ENCODE data around the gene HELZ.

HELZ gene

DNA sequence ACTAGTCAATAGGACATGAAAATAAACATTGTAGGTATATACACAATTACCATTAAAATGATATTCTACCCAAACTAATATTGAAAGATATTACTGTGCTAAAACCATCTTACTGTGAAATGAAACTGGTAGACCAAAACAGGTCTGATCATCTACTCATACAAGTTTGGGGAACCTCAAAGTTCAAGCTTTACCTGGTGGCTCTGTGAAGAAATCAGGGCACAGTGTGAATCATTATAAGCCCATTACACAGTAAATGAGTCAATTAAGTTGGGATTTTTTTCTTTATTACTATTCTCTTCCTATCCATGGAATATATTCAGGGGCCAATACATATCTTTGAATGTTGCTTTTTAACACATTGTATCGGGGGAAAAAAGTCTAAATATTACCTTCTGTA, 57.1 kb downstream of the HELZ start:
- no peak overlapping the region for H2BK5ac ChIP-seq (ENCODE audit: low read depth, low read length, poor library complexity, severe bottlenecking)
- H3K36me3 ChIP-seq (ENCODE audit: control insufficient read depth in 1 of 2, insufficient read depth in 2 of 2, low read depth in 1 of 2, low read length in 2 of 2), result peaks cover 0 to 42% of the 10 kb centered on the region in 2 experiments
- H2BK120ac ChIP-seq (ENCODE audit: low read depth, low read length), result no peak overlapping the region
- no peak overlapping the region for H4K8ac ChIP-seq (ENCODE audit: low read length)
- 100% methylated on average over 1 of the region's 1 CpG for WGBS
- H3K4me1 ChIP-seq (ENCODE audit: control insufficient read depth, insufficient read depth, low read depth, low read length), result peaks cover 5% of the 10 kb centered on the region
- H3K18ac ChIP-seq (ENCODE audit: low read depth in 1 of 2, low read length in 2 of 2), result no peak overlapping the region
- H3K4me3 ChIP-seq (ENCODE audit: insufficient read depth in 1 of 2, low read depth in 1 of 2, low read length in 2 of 2), result no peak overlapping the region
- H2BK12ac ChIP-seq (ENCODE audit: low read length in 2 of 2), result no peak overlapping the region
- no peak overlapping the region for H2AFZ ChIP-seq (ENCODE audit: low read depth, low read length)
- no peak for DNase-seq
- no peak overlapping the region for H4K91ac ChIP-seq (ENCODE audit: low read length)
- peaks cover 11% of the 10 kb centered on the region for H3K79me1 ChIP-seq (replicated peaks; ENCODE audit: low read length, poor library complexity, severe bottlenecking)
- no peak overlapping the region for H3K27ac ChIP-seq (ENCODE audit: low read length, poor library complexity, severe bottlenecking)
- H2BK15ac ChIP-seq (ENCODE audit: low read depth, poor library complexity, severe bottlenecking), result no peak overlapping the region
- no peaks in the 10 kb centered on the region for H3K9me3 ChIP-seq (ENCODE audit: control insufficient read depth, low read length)
- no peak overlapping the region for H3K14ac ChIP-seq (ENCODE audit: low read length in 2 of 2)
- no peak overlapping the region for H3K9ac ChIP-seq (ENCODE audit: low read length)
- H3K4me2 ChIP-seq (ENCODE audit: low read length, poor library complexity, severe bottlenecking), result no peak overlapping the region
- H2AK5ac ChIP-seq (ENCODE audit: low read length, severe bottlenecking), result no peak overlapping the region
- no peaks in the 10 kb centered on the region for H3K27me3 ChIP-seq (ENCODE audit: control insufficient read depth in 1 of 2, insufficient read depth in 1 of 2, low read length in 2 of 2)
- H3K23ac ChIP-seq (ENCODE audit: low read length in 2 of 2), result no peak overlapping the region
- no peak overlapping the region for H3K4ac ChIP-seq (ENCODE audit: low read depth in 1 of 2, low read length in 2 of 2)

DNA sequence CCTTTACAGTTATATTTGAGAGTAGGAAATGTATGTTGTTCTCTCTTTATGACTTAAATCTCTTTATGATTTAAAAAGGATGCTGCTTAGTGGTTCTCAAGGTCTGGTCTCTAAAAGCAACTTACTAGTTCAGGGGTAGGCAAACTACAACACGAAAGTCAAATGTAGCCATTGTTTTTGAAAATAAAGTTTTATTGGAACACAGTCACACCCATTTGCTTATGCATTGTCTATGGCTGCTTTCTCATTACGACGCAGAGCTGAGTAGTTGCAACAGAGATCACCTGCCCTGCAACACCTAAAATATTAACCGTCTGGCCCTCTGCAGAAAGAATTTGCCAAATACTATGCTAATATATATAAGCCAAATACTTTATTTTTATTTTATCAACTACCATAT, 58.2 kb downstream of the HELZ start:
- 100% methylated on average over 3 of the region's 4 CpGs for WGBS
- Histone ChIP-seq H3K9ac (ENCODE audit: low read length) (no peak overlapping the region), H3K9me3 (ENCODE audit: control insufficient read depth, low read length) (no peaks in the 10 kb centered on the region), H2AK5ac (ENCODE audit: low read length, severe bottlenecking) (no peak overlapping the region), H3K4me2 (ENCODE audit: low read length, poor library complexity, severe bottlenecking) (no peak overlapping the region), H2AFZ (ENCODE audit: low read depth, low read length) (no peak overlapping the region), H3K4ac (ENCODE audit: low read depth in 1 of 2, low read length in 2 of 2) (no peak overlapping the region), H3K79me1 (replicated peaks; ENCODE audit: low read length, poor library complexity, severe bottlenecking) (peaks cover 13% of the 10 kb centered on the region), H2BK120ac (ENCODE audit: low read depth, low read length) (no peak overlapping the region), H3K18ac (ENCODE audit: low read depth in 1 of 2, low read length in 2 of 2) (no peak overlapping the region), H3K27me3 (ENCODE audit: control insufficient read depth in 1 of 2, insufficient read depth in 1 of 2, low read length in 2 of 2) (no peaks in the 10 kb centered on the region), H2BK12ac (ENCODE audit: low read length in 2 of 2) (no peak overlapping the region), H3K4me3 (ENCODE audit: insufficient read depth in 1 of 2, low read depth in 1 of 2, low read length in 2 of 2) (no peak overlapping the region), H3K36me3 (ENCODE audit: control insufficient read depth in 1 of 2, insufficient read depth in 2 of 2, low read depth in 1 of 2, low read length in 2 of 2) (peaks cover 0 to 48% of the 10 kb centered on the region in 2 experiments), H3K14ac (ENCODE audit: low read length in 2 of 2) (no peak overlapping the region), H2BK5ac (ENCODE audit: low read depth, low read length, poor library complexity, severe bottlenecking) (no peak overlapping the region), H3K4me1 (ENCODE audit: control insufficient read depth, insufficient read depth, low read depth, low read length) (peaks cover 9% of the 10 kb centered on the region), H3K27ac (ENCODE audit: low read length, poor library complexity, severe bottlenecking) (no peak overlapping the region), H3K23ac (ENCODE audit: low read length in 2 of 2) (no peak overlapping the region), H4K8ac (ENCODE audit: low read length) (no peak overlapping the region), H4K91ac (ENCODE audit: low read length) (no peak overlapping the region), H2BK15ac (ENCODE audit: low read depth, poor library complexity, severe bottlenecking) (no peak overlapping the region)
- no peak for DNase-seq

DNA sequence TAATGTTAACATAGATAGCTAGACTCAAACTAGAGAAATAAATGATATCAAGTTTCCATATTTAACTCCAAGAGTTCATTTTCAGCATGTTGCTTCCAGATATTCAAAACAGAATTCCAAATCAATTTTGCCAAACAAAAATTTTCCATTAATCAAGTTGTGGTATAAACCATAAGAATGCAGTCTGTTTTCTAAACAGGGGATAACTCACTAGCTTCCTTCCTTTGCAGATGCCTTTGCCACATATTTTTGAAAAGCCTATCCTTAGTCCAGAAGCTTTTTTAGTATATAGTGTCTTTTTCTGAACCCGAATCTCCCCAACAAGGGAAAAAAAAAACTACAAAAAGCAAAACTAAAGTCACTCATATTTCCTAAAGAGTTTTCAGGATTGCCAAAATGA, 61.5 kb downstream of the HELZ start:
- H4K91ac ChIP-seq (ENCODE audit: low read length), result no peak overlapping the region
- H3K14ac ChIP-seq (ENCODE audit: low read length in 2 of 2), result no peak overlapping the region
- H3K9ac ChIP-seq (ENCODE audit: low read length), result no peak overlapping the region
- H4K8ac ChIP-seq (ENCODE audit: low read length), result no peak overlapping the region
- H2BK12ac ChIP-seq (ENCODE audit: low read length in 2 of 2), result no peak overlapping the region
- no peak overlapping the region for H3K4me3 ChIP-seq (ENCODE audit: insufficient read depth in 1 of 2, low read depth in 1 of 2, low read length in 2 of 2)
- no peak overlapping the region for H3K4me2 ChIP-seq (ENCODE audit: low read length, poor library complexity, severe bottlenecking)
- DNase-seq, result no peak
- H2AK5ac ChIP-seq (ENCODE audit: low read length, severe bottlenecking), result no peak overlapping the region
- no peak overlapping the region for H3K4ac ChIP-seq (ENCODE audit: low read depth in 1 of 2, low read length in 2 of 2)
- H3K4me1 ChIP-seq (ENCODE audit: control insufficient read depth, insufficient read depth, low read depth, low read length), result peaks cover 7% of the 10 kb centered on the region
- no peak overlapping the region for H2AFZ ChIP-seq (ENCODE audit: low read depth, low read length)
- no peak overlapping the region for H2BK15ac ChIP-seq (ENCODE audit: low read depth, poor library complexity, severe bottlenecking)
- H2BK120ac ChIP-seq (ENCODE audit: low read depth, low read length), result no peak overlapping the region
- peaks cover 0 to 40% of the 10 kb centered on the region in 2 experiments for H3K36me3 ChIP-seq (ENCODE audit: control insufficient read depth in 1 of 2, insufficient read depth in 2 of 2, low read depth in 1 of 2, low read length in 2 of 2)
- no peaks in the 10 kb centered on the region for H3K27me3 ChIP-seq (ENCODE audit: control insufficient read depth in 1 of 2, insufficient read depth in 1 of 2, low read length in 2 of 2)
- no CpG with 5 or more reads among the region's 1 CpG for WGBS
- H3K23ac ChIP-seq (ENCODE audit: low read length in 2 of 2), result no peak overlapping the region
- H3K27ac ChIP-seq (ENCODE audit: low read length, poor library complexity, severe bottlenecking), result no peak overlapping the region
- H3K9me3 ChIP-seq (ENCODE audit: control insufficient read depth, low read length), result no peaks in the 10 kb centered on the region
- H2BK5ac ChIP-seq (ENCODE audit: low read depth, low read length, poor library complexity, severe bottlenecking), result no peak overlapping the region
- H3K18ac ChIP-seq (ENCODE audit: low read depth in 1 of 2, low read length in 2 of 2), result no peak overlapping the region
- H3K79me1 ChIP-seq (replicated peaks; ENCODE audit: low read length, poor library complexity, severe bottlenecking), result peaks cover 10% of the 10 kb centered on the region

DNA sequence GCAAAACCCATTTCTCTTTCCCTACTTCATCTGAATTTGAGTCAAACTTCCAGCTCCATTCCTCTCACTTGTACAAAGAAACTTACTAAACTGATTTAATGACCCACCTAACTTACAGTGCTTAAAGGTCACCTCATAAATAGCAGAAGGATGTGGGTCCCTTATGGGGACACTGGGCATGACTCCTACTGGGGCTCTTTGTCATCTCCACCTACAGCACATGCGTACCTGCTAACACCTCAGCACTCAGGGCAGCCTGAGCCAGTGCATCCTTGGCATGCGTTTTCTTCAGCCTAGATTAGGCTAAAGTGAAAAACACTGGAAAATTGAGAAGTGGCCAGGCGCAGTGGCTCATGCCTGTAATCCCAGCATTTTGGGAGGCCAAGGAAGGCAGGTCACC, 63.2 kb downstream of the HELZ start:
- no peak overlapping the region for H4K8ac ChIP-seq (ENCODE audit: low read length)
- no peak overlapping the region for H2BK5ac ChIP-seq (ENCODE audit: low read depth, low read length, poor library complexity, severe bottlenecking)
- H3K4ac ChIP-seq (ENCODE audit: low read depth in 1 of 2, low read length in 2 of 2), result no peak overlapping the region
- peaks cover 8% of the 10 kb centered on the region for H3K79me1 ChIP-seq (replicated peaks; ENCODE audit: low read length, poor library complexity, severe bottlenecking)
- no peak overlapping the region for H2BK120ac ChIP-seq (ENCODE audit: low read depth, low read length)
- WGBS, result 96% methylated on average over 3 of the region's 3 CpGs
- no peaks in the 10 kb centered on the region for H3K27me3 ChIP-seq (ENCODE audit: control insufficient read depth in 1 of 2, insufficient read depth in 1 of 2, low read length in 2 of 2)
- no peak overlapping the region for H3K4me3 ChIP-seq (ENCODE audit: insufficient read depth in 1 of 2, low read depth in 1 of 2, low read length in 2 of 2)
- DNase-seq, result no peak
- H2AFZ ChIP-seq (ENCODE audit: low read depth, low read length), result no peak overlapping the region
- H3K4me1 ChIP-seq (ENCODE audit: control insufficient read depth, insufficient read depth, low read depth, low read length), result peaks cover 7% of the 10 kb centered on the region
- H2BK15ac ChIP-seq (ENCODE audit: low read depth, poor library complexity, severe bottlenecking), result no peak overlapping the region
- no peak overlapping the region for H3K18ac ChIP-seq (ENCODE audit: low read depth in 1 of 2, low read length in 2 of 2)
- peaks cover 0 to 39% of the 10 kb centered on the region in 2 experiments for H3K36me3 ChIP-seq (ENCODE audit: control insufficient read depth in 1 of 2, insufficient read depth in 2 of 2, low read depth in 1 of 2, low read length in 2 of 2)
- no peak overlapping the region for H2BK12ac ChIP-seq (ENCODE audit: low read length in 2 of 2)
- no peak overlapping the region for H3K9ac ChIP-seq (ENCODE audit: low read length)
- H3K4me2 ChIP-seq (ENCODE audit: low read length, poor library complexity, severe bottlenecking), result no peak overlapping the region
- no peak overlapping the region for H4K91ac ChIP-seq (ENCODE audit: low read length)
- no peak overlapping the region for H2AK5ac ChIP-seq (ENCODE audit: low read length, severe bottlenecking)
- no peak overlapping the region for H3K23ac ChIP-seq (ENCODE audit: low read length in 2 of 2)
- H3K14ac ChIP-seq (ENCODE audit: low read length in 2 of 2), result no peak overlapping the region
- no peak overlapping the region for H3K27ac ChIP-seq (ENCODE audit: low read length, poor library complexity, severe bottlenecking)
- H3K9me3 ChIP-seq (ENCODE audit: control insufficient read depth, low read length), result no peaks in the 10 kb centered on the region

Measured in mesenchymal stem cell (in vitro differentiated cells and primary cell).